NB4 (cell line): ENCODE data around the gene CFAP43.

Experiments used
- MAX ChIP-seq: IDR thresholded peaks from 2 replicates; pipeline ENCODE4 v1.6.1; 2011; ENCODE audit warnings: low read depth, low read length
- MYC ChIP-seq: IDR thresholded peaks from 2 replicates; pipeline ENCODE4 v1.6.1; 2011; ENCODE audit warnings: low read depth, low read length
- POLR2A ChIP-seq: IDR thresholded peaks from 2 replicates; pipeline ENCODE4 v1.6.1; 2011; ENCODE audit warnings: mild to moderate bottlenecking; ENCODE audit not compliant: insufficient read length; ENCODE audit errors: extremely low read depth
- TF ChIP-seq, protein P1 (sequence below): IDR thresholded peaks from one replicate; pipeline ENCODE4 v1.5.1; 2012; ENCODE audit warnings: low read depth, low read length

GRCh38 chr10:104193787-104194186 is 38.4 kb downstream of the CFAP43 start:
- TF ChIP-seq, protein P1, sequence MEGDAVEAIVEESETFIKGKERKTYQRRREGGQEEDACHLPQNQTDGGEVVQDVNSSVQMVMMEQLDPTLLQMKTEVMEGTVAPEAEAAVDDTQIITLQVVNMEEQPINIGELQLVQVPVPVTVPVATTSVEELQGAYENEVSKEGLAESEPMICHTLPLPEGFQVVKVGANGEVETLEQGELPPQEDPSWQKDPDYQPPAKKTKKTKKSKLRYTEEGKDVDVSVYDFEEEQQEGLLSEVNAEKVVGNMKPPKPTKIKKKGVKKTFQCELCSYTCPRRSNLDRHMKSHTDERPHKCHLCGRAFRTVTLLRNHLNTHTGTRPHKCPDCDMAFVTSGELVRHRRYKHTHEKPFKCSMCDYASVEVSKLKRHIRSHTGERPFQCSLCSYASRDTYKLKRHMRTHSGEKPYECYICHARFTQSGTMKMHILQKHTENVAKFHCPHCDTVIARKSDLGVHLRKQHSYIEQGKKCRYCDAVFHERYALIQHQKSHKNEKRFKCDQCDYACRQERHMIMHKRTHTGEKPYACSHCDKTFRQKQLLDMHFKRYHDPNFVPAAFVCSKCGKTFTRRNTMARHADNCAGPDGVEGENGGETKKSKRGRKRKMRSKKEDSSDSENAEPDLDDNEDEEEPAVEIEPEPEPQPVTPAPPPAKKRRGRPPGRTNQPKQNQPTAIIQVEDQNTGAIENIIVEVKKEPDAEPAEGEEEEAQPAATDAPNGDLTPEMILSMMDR: no peak
- TF ChIP-seq POLR2A (no peak), MYC (no peak), MAX (no peak)
